ENCODE results near the gene ANKRD1.

ANKRD1 gene

GRCh38 chr10:90935581-90936275 is 14.8 kb upstream of the ANKRD1 start:
- no peak for DNase-seq

- no peak for DNase-seq
Observed at GRCh38 chr10:90930971-90931871, 10.3 kb upstream of the ANKRD1 start.

GRCh38 chr10:90930070-90930837 is 9.4 kb upstream of the ANKRD1 start:
- no peak for DNase-seq

DNA sequence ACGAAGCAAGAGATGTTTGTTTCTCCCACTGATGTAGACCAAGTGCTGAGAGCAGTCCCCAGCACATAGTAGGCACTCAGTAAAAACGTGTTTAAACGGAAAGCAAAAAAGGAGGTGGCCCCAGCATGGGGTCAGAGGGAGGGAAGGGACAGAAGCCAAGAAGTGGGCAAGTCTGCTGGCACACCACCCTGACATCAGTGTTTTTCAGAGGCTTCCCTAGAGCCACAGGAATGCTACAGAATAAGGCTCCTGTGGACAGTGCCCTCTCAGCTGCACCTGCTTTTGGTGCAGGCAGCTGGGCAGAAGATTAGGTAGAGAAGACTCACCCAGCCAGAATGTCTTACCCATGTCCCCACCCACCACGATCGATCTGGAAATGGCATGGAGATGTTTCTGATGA is 8.3 kb upstream of the ANKRD1 start:
- no peak for DNase-seq

DNA sequence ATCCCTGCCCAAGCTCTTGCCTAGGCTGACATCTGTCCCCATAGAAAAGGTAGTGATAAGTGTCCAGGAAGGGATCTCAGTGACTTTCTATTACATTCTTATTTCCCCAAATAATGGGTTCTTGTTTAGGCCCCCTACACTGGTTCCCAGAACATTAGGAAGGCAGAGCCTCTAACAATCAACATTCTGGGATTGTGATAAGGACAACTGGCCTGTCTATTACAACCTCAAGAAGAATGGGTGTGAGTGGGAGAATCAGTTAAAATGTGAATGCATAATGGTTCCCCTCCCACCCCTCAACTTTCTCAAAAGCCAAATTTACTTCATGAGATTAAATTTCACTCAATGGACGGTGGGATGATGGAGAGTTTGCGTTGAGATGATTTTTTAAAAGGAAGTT is 6.4 kb upstream of the ANKRD1 start:
- DNase-seq, result no peak

GRCh38 chr10:90925079-90926029 is 4.5 kb upstream of the ANKRD1 start:
- no peak for DNase-seq

GRCh38 chr10:90924552-90924951 is 3.7 kb upstream of the ANKRD1 start:
- DNase-seq, result no peak

DNA sequence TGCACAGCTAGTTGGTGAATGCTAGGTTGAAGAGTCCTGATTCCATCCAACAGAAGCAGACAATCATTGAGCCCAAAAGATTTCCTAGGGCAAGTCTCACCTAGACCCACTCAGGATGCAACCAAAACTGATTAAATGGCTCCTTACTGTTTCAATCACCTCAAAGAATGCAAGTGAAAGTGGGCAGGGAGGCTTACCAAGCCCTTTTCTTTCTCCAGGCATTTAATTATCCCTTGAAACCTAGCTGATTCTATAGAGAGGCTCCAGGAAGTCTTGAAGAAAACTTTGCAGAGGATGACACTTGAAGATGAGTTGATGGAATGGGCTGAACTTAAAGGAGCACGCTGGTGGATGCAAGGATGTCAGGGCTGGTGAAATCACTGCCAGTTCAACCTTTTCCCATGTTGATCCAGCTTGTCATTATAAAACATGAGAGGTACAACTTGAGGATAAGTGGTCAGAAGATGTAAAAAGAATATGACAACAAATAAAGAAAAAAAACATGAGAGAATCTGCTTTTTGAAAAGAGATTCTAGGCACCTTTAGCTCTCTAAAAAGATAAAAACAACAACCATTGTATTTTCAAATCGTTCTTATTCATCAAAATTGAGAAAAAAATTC is 2.3 kb upstream of the ANKRD1 start:
- no peak for DNase-seq

DNA sequence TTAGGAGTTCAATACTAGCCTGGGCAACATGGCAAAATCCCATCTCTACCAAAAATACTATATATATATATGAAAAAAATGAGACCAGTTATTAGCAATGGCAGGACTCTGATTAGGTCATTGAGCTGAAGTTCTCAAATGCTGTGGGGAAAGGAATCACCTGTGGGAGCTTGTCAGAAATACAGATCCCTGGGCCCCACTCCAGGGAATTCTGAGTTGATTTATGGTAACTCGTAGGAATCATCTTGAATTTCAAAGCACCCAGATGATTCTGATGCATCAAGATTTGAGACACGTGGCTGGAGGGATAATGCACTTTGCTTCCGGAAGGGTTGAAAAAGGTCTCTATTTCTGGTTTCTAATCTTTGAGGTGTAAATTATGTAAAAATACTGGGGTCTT is 1.0 kb upstream of the ANKRD1 start:
- DNase-seq, result no peak

GRCh38 chr10:90919683-90920574 is 958 bp downstream of the ANKRD1 start:
- DNase-seq, result no peak

GRCh38 chr10:90917968-90918318 is 2.9 kb downstream of the ANKRD1 start:
- no peak for DNase-seq

DNA sequence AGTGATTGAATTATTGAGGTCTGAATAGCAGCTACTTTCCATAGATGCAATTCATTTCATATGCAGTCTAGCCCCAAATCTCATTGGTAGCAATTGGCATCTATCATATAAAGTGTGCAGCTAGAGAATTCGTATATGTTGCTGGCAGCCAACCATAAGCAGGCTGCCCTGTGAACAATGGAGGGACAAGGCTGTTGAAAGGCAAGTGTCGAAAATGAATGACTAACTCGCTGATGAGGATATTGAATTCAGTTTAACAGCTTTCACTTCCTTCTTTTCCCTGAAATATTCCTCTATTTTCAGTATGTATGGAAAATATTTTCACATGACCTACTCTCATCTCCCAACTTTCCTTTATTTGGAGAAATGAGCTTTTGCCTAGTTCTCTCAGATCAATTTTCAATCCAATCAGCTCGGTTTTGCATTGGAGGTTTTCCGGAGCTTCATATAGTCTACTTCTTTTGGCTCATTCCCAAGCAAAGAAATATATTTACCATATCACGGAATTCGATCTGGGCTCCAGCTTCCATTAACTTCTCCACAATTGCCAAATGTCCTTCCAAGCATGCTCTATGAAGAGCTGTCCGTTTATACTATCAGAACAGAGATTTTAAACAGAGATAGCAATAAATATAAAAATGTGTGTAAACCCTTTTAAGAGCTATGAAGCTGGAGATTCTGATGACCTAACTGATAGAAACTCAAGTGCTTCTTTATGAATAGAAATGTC is 3.5 kb downstream of the ANKRD1 start:
- no peak for DNase-seq

DNA sequence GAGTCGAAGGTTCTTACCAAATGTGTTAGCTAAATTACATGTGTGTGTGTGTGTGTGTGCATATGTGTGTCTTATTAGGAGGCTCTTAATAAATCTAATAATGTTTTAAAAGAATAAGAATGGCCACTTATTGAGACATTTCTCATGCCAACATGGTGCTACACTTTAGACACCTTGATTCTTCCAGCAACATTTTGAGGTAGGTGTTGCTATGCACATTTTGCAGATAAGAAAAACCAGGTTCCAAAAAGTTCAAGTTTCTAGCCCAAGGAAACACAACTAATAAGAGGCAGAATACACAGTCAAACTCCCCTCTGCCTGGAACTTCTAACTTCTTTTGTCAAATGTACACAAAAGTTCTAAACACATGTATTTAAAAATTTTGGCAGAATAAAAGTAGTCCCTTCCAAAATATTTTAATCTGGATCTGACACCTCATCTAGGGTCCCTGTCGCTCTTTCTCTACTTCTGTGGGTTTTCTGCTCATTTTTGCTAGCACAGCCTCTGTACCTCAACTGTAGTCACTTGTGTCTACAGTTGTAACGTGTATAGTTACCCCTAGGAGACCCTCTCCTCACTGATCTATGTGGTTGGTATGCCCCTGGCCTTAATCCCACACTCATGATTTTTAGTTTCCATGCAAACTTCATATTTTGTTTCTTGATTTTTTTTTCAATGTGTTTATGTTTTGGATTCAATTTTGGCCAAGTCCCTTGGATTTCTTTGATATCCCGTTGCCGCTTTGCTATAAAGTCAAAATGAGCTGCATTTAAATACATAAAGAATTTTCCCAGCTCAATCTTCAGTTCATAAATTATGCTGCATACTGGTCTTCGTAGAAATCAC is 4.3 kb downstream of the ANKRD1 start:
- DNase-seq, result no peak

DNA sequence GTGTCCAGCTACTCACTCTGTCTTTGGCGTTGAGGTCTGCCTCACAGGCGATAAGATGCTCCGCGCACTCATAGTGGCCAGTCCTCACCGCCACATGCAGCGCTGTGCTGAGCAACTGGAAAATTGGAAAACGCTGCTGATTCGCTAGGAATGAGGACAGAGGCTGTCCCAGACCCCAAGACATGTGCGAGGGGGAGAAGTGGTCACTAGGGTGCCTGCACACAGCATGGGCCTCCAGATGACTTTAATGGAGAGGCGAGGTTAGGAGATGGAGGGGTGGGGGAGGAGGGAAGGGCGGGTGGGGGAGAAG is 5.2 kb downstream of the ANKRD1 start:
- DNase-seq, result no peak

DNA sequence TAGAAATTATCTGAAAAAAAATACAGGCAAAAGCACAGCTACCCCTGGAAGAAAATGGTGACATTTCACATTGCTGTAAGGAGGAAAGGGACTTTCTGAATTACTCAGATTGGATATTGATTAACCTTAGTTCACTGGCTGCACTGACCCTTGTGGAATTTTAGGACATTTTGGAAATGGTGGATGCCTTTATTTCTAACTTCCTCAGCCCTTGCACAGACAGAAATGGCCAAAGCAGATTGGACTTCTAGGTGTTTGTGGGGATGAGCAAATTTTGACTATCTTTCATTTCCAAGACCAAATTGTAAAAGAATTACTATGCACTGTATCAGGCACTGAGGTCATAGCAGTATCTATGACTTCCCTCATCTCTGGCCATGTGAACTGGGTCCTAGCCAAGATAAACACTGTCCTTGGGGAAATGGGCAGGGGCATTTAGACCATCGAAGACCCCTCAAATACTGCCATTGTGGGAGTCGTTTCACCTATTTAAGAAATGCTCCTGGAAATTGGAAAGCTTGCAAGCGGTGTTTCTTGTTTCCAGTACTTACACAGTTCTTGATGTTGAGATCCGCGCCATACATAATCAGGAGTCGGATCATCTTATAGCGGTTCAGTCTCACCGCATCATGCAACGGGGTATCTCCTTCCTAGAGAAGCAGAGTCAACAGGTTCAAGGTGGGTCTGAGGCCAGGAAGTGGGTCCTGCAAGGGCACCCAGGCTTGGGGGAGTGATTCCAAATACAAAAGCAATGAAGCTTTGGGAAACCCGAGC is 5.7 kb downstream of the ANKRD1 start:
- no peak for DNase-seq

GRCh38 chr10:90913774-90914420 is 7.0 kb downstream of the ANKRD1 start:
- no peak for DNase-seq

- DNase-seq, result no peak
Observed at GRCh38 chr10:90912854-90913479, 7.9 kb downstream of the ANKRD1 start.

DNA sequence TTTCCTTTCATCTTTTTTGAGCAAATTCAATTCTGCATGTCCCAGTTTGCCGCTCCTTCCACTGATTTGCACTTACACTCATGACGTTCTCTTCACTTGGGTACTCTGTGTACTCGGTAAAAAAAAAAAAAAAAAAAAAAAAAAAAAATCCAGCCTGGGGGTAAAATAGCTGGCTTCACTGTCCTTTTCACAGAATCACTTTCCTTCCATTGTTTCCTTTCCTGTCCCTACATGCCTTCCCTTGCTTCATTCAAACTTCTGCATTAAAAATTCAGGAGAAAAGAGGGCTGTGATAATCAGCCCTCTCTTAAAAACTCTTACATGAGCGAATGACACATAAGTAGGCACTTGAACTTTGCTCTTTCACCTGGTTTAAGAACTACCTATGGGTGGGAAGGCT is 8.7 kb downstream of the ANKRD1 start:
- peak; percentile 15 for DNase-seq
